ENCODE measurements around the gene GLP1R.

Gene GLP1R

DNA sequence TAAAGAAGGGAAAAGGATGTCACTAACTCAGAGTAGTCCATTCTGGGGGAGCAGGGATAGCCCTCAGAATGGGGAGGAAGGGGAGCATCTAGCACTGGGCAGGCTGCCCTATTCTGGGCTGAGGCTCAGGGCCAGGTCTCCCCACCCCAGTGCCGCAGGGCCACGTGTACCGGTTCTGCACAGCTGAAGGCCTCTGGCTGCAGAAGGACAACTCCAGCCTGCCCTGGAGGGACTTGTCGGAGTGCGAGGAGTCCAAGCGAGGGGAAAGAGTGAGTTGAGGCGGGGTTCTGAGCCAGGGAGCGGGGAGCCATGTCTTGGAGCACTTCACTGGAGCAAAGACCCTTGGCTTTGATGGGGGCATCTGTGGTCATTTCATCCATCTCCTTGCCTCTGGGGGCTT, 17.0 kb downstream of the GLP1R start:
- DNase-seq: no peak

DNA sequence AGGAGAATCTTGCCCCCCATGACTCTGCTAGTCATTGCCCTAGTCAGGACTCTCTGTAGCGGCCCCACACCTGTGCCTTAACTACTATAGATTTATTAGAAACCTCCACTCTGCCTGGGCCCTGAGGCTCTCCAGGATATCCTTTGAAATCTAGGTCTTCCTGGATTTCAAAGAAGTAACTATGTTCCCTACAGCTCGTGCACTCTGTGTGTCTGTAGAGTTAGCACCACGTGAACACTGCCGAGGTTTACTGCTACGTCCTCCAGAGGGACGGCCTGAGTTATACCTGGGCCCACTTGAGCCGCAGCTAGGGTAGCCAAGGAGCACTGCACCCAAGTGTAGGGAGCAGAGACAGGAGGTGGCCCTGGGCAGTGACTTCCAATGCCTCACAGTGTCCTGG, 19.8 kb downstream of the GLP1R start:
- no peak for DNase-seq

DNA sequence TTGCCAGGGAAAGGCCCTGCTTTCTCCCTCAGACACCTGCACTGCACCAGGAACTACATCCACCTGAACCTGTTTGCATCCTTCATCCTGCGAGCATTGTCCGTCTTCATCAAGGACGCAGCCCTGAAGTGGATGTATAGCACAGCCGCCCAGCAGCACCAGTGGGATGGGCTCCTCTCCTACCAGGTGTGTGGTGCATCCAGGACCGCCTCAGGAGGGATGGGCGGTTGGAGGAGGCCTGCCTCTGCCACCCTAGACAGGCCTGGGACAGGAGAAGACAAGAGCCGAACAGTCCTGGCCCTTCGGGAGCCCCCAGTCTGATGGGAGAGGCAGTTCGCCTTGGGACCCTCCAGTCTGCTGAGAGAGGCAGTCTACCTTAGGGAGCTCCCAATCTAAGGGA, 24.2 kb downstream of the GLP1R start:
- DNase-seq: no peak

DNA sequence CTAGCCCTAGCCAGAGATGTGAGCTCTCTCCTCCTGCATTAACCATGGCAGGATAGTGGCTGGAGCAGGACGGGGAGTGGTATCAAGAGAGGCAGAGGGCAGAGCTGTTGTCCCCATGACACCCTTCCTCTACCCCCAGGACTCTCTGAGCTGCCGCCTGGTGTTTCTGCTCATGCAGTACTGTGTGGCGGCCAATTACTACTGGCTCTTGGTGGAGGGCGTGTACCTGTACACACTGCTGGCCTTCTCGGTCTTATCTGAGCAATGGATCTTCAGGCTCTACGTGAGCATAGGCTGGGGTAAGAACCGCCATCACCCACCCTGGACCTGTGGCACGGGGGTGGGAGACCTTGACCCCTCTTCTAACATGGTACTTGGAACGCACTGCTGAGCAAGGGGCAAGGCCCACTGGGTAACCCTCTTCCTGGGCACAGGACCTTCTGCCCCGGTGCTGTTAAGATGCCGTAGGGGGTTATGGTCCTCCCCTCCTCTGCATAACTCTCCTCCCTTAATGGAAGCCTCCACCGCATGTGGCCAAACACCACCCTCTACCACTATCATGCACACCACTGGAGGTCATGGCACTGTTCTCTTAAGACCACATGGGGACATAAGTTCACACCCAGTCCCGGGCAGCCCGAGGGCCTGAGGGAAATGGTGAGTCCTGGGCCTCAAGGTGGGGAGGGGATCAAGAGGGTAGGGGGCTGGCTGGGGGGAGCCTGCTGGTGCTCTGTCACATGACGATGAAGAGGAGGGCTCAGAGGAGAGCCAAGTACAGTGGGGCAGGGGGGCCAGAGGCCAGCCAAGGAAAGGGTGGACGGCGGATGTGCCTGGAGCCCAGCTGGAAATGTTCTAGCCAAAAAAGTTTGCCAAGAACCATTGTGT, 25.1 kb downstream of the GLP1R start:
- no peak for DNase-seq

DNA sequence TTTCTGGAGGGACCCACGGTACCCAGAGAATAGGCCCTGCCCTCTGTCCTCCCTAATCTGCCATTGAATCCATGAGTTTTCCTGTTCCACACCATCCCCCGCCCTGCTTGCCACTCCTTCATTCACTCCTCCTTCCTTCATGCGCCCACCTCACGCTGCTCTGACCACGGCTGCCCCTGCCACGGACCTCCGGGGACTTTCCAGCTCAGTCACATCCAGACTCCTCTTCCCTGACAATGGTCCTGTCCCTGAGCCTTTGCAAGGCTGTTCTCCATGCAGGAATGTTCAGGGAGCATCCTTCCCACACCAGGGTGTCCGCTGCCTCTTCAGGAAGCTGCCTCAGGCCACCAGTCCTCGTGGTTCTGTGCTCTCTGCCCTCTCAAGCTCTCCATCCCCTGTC, 25.9 kb downstream of the GLP1R start:
- no peak for DNase-seq

DNA sequence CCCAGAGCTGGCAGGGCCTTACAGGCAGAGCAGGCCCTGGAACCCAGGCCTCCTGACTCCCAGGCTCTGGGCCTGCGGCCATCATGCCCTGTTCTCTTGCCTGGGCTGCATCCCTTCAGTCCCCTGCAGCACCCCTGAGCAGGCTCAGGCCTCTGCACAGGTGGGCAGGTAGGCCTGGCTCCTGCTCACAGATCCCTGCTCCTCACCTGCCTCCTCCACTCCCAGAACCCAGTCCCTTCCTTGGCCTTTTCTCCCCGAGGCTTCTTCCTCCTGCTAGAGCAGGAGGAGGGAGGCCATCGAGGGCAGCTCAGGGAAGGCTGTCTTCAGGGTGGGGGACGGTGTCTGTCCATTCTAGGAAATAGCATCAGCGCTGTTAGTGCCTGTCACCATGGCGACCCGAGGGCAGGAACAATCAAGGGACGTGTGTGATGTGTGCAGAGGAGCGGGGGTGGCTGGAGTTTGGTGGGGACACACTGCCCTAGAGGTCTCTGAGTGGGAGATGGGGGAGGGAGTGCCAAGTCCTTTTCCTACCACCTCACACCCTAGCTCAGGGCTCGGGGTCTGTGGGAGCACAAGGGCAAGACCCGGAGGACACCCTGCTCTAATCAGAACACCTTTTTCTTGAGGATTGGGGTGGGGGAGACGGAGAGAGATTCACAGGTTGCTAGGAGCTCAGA, 26.6 kb downstream of the GLP1R start:
- no peak for DNase-seq

DNA sequence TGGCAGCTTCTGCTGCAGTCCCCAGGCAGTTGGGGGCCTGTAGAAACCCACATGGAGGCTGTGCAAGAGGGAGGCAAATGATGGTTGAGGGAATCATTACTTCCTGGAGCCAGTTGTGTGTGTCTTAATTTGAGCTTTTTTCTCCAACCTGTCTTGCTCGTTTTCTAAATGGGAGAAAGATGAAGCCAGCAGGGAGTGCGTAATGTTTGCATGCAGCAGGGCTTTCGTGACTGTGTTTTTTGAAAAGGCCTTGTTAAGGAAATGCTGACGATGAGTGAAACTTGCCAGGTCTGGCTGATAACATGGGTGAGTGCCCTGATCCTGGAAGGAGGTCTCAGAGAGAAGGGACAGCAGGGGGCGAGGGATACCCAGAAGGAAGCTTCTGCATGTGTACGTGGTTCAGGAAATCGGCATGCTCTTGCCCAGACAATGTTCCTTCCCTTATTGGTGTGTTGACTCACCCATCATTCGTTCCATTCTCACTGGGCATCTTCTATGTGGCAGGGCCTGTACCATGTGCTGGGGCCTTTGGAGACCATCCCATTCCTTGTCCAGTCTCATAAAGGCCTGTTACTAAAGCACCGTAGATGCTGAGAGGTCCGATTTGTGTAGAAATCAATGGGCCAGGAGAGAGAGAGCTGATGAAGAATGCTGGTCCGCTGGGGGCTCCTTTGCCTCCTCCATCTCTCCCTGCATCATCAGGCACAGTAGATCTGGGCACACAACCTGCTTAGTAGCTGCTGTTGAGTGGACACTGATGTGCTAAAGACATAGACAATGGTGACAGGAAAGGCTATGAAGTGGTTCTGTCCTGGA, 27.4 kb downstream of the GLP1R start:
- DNase-seq: no peak

DNA sequence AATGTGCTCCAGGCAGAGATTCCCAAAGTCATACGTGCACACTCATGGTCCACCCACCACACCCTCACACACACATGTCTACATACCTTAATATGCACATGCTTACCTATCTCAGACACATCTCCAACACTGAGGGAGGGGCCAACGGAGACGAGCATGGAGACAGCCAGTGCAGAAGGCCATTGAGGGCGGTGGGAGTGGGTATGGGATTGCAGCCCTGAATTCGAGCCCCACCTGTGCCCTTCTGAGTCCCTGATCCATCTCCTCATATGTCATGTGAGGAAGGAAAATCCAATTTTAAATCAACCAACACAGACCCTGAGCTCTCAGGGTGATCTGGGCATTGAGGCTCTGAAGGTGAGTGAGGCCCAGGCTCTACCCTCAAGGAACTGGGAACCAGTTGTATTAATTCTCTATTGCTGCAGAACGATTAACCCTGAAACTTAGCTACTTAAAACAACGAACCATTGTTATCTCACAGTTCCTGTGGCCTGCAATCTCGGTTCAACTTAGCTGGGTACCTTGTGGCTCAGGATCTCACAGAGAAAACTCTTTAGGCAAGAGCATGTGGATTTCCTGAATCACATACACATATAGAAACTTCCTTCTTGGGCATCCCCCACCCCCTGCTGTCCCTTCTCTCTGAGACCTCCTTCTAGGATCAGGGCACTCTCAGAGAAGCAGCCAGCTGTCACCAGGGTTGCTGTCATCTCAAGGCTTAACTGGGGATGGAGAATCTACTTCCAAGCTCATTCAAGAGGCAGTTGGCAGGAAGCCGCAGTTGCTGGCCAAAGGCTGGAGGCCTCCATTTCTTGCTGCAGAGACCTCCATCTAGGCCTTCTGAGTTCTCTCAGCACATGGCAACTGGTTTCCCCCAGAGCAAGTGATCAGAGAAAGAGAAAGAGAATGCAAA, 28.3 kb downstream of the GLP1R start:
- no peak for DNase-seq

DNA sequence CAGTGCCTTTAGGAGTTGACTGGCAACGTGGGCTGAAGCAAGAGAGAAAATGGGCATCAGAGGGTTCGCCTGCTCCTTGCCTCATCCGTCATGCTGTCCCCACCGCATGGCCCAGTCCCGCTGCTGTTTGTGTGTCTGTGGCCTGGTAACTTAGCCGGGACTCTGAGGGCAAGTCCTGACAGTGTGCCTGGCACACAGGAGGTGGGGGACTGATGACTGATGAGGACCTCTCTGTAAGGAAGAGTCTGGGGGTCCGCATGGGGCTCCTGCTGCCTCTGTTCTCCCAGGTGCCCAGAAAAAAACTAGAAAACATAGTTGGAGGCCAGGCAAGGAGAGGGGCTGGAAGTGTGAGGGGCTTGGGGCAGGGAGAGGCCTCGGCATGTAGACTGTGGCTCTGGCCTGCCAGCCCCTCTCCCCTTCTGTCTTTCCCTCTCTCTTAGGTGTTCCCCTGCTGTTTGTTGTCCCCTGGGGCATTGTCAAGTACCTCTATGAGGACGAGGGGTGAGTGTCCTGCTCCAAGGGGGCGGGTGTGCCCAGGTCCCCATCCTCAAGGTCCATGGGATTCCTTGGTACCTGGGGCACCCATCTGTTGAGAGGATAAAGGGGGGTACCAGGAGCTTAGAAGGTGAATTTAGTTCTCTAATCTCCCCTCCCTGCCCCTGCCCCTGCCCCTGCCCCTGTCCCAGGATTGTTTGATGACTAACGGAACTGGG, 29.5 kb downstream of the GLP1R start:
- no peak for DNase-seq

DNA sequence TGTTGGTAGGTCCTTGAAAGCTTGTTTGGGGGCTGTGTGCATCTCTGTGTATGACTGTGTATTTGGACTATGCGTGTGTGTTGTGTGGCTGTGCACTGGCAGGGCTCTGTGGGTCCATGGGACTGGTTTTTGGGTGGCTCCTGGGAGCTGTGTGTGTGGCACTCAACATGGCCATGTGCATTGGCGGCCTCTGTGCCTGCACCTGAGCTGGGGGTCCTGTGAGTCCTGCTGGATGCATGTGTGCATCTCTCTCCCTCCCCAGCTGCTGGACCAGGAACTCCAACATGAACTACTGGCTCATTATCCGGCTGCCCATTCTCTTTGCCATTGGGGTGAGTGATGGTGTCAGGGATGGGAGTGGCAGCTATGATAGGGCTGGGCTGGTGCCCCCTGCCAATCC, 30.1 kb downstream of the GLP1R start:
- no peak for DNase-seq

DNA sequence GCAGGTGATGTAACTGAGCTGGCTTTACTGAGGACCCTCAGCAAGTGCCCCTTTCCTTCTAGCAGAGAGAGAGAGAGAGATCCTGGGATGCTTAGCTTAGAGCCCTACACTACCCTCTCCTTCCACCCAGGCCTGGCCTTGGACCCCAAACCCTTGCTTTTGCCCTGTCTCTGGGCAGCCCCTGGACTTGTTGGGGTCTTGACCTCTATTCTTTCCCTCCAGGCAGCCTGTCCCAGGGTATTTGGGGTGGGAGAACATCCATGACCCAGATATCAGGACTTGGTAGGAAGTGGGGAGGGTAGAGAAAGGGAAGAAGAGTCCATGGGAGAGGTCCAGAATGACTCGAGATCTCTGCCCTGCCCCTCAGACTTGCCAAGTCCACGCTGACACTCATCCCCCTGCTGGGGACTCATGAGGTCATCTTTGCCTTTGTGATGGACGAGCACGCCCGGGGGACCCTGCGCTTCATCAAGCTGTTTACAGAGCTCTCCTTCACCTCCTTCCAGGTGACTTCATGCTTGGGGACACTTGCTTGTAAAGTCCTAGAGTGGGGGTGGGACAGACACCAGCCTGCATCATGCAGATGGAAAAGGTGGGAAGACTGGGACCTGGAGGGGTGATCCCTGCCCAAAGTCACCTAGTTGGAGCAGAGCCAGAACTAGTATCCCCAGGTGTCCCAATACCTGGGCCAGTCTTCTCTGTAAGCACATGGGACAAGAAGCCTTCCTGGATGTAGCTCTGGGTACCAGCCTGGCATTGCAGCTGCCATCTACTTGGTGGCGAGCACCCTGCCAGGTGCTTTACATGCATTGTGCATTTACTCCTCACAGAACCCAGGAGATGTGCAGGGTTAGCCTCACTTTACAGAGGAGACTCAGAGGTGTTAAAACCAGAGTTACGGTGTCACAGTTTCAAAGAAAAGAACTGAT, 30.9 kb downstream of the GLP1R start:
- no peak for DNase-seq

DNA sequence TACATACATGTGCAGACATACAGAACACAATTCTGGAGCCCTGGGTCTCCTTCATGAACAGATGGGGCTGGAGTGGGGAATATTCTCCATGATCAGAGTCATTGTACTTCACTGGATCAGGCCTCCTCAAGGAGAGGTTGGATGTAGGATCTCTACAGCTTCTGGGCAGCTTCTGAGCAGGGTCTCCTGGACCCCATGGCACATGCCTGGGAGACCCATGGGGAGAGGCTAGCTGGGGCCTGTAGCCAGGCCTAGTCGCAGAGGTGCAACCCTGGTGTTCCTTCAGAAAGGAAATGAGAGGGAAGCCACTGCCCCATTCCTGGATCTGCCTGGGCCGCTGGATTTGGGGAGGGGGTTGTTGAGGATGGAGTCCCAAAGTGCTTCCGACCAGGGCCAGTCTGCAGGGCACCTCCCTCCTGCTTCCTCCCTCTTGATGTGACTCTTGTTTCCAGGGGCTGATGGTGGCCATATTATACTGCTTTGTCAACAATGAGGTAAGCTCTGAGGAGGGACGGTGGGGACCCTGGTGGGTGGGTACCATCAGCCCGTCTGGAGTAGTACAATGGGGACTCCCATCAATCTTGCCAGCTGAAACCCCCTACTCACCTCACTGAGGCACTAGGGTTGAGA, 31.8 kb downstream of the GLP1R start:
- no peak for DNase-seq

DNA sequence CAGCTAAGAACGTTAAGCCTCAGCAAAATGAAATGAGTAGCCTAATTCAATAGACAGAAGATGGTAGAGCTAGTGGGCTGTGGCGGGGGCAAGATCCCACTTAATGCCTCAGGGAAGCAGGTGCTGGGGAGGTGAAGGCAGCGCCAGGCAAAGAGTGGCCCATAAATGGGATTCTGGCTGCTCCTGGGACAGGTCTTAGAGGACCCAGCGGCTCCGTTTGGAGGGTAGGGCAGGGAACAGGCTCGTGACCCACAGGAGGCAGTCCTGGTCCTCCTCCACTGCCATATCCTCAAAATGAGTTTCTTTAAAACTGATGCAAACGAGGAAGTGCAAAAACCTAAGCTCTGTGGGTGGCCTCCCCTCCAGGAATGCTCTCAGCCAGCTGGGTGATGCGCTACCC, 33.7 kb downstream of the GLP1R start:
- no peak for DNase-seq

DNA sequence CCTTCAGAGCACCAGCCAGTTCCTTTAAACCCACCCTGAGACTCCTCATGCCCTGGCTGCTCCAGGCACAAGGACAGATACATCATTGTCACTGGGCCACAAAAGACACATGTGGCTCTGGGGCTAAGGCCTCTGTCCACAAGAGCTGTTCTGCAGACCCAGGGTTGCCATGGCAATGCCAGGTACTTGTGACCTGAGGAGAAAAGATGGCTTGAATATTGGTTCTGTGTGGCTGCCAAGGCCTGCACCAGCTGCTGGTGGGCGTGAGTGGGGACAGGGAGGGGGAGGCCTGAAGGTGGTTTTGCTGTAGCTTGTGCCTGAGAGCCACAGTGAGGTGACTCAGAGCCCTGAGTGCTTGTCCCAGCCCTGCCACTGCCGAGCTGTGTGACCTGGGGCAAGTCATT, 34.7 kb downstream of the GLP1R start:
- peak; percentile 69 for DNase-seq

DNA sequence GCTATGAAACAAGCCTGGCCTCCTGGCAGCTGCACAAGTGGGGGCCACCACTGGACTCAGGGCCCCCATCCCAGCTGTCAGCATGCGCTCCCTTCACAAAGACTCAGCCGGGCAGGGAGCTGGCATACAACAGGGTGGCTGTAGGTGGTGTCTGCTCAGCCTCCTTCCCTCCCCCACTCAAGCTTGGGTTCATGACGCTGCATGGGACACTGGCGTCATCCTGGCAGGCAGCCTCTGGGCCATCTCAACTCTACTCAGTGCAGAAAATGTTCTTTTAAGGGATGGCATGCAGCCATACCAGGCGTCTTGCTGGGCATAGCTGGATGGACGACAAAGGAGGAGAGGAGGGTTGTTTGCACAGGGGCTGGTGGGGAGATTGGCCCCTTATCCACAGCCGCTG, 35.9 kb downstream of the GLP1R start:
- DNase-seq: no peak

DNA sequence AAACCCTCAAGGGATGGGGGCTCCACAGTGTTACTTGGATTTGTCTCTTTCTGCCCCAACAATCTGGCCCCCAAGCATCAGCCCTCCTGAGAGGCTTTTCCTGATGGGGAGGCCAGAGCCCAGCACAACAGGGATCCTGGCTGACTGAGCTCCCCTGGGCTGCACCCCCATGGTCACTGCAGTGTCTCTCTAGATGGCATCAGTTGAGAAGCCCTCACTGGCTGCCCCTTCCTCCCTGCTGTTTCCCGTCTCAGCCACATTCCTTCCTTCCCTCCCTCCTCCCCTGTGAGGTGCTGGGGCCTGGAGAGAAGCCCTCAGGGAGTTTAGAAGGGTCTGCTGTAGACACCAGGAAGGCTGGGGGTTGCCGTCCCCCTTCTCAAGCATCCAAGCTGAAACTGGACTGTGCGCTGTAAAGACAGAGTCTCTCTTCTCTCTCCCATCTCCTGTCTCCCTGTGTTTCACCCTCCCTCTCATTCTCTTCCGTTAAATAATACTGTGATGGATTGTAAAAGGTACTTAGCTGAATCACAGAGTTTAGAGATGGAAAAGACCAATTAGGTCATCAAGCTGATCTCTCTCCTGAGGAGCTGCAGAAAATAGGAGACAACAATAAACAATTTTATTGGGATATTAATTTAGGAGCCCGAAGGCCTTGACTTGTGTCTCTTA, 36.7 kb downstream of the GLP1R start:
- DNase-seq: no peak

DNA sequence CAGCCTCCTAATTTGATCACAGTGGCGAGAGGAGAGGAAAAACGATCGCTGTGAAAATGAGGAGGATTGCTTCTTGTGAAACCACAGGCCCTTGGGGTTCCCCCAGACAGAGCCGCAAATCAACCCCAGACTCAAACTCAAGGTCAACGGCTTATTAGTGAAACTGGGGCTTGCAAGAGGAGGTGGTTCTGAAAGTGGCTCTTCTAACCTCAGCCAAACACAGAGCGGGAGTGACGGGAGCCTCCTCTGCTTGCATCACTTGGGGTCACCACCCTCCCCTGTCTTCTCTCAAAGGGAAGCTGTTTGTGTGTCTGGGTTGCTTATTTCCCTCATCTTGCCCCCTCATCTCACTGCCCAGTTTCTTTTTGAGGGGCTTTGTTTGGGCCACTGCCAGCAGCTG, 37.7 kb downstream of the GLP1R start:
- DNase-seq: no peak

DNA sequence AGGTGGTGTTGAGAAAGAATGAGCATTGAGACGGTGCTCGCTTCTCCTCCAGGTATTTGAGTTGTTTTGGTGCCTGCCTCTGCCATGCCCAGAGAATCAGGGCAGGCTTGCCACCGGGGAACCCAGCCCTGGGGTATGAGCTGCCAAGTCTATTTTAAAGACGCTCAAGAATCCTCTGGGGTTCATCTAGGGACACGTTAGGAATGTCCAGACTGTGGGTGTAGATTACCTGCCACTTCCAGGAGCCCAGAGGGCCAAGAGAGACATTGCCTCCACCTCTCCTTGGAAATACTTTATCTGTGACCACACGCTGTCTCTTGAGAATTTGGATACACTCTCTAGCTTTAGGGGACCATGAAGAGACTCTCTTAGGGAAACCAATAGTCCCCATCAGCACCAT, 38.1 kb downstream of the GLP1R start:
- no peak for DNase-seq

DNA sequence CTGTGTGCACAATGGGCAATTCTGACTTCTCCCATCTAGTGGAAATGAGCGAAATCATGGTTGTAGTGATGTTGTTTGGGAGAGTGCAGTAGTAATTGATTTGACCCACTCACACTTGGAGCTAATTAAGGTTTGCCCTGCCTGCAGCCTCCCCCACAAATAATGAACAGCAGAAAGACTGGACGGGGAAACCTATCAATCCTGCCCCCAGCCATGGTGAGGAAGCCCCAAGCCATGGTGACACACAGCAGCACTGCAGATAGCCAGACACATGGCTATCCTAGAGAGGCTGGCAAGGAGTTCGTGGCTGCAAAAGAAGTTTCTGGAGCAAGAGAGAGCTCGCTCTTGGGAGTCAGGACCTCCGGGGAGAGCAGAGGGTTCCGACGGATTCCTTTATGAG, 38.6 kb downstream of the GLP1R start:
- DNase-seq: no peak

DNA sequence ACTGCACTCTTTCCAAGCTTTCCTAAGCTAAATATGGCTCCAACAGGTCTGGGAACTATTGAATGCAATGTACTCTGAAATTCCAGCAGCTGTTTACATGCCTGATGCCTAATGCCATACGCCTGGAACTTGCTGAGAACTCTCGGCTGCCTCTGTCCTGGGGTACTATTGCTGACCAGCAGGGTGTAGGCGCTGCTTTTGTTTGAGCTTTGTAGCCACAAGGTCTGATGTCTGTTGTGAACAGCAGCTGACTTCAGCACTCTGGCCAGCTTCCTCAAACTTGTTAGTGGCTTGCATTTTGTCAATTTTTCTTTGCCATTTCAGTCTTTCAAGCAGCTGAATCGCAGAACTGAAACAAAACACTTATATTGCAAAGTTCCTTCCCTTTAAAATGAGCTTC, 39.8 kb downstream of the GLP1R start:
- DNase-seq: no peak

Measured in NCI-H1105 (cell line).